Liver (tissue), 9 donors: ENCODE data around the gene IRF9. TPM values are rescaled to one million over a fixed set of nuclear protein-coding genes. Genes with fewer than 3 reads are reported as not detected.

ENCODE experiments used
- DNase-seq: peaks from one replicate; pipeline ENCODE4 v3.0.0-alpha.2; 2017; ENCODE audit warnings: low spot score
- H3K27ac ChIP-seq, 2 donors: one replicate each; pipeline ENCODE4 v1.7.0; 2013; ENCODE audit warnings: inconsistent platforms in 2 of 2, low read length in 2 of 2, control low read depth in 1 of 2, low read depth in 1 of 2, mild to moderate bottlenecking in 1 of 2
- H3K27me3 ChIP-seq, 4 donors: one replicate each; pipeline versions ENCODE4 v1.6.1 to v1.7.0; 2013; ENCODE audit warnings: low read length in 3 of 4, inconsistent platforms in 1 of 4, mild to moderate bottlenecking in 1 of 4, moderate library complexity in 1 of 4; ENCODE audit not compliant: control insufficient read depth in 4 of 4, insufficient read depth in 4 of 4
- H3K36me3 ChIP-seq, 4 donors: one replicate each; pipeline versions ENCODE4 v1.6.1 to v1.7.0; 2013; ENCODE audit warnings: low read length in 3 of 4, mild to moderate bottlenecking in 3 of 4, low read depth in 1 of 4, moderate library complexity in 1 of 4; ENCODE audit not compliant: control insufficient read depth in 4 of 4, insufficient read depth in 3 of 4
- H3K4me1 ChIP-seq, 4 donors: one replicate each; pipeline versions ENCODE4 v1.6.1 to v1.7.0; 2013; ENCODE audit warnings: low read length in 3 of 4, mild to moderate bottlenecking in 3 of 4, moderate library complexity in 1 of 4; ENCODE audit not compliant: control insufficient read depth in 4 of 4, insufficient read depth in 4 of 4
- H3K4me3 ChIP-seq, 3 donors: one replicate each; pipeline versions ENCODE4 v1.6.1 to v1.7.0; 2013; ENCODE audit warnings: low read length in 3 of 3, control low read depth in 1 of 3, low read depth in 1 of 3, mild to moderate bottlenecking in 1 of 3
- H3K9ac ChIP-seq, 2 donors: one replicate each; pipeline ENCODE4 v1.7.0; 2013; ENCODE audit warnings: low read length in 2 of 2, mild to moderate bottlenecking in 2 of 2, moderate library complexity in 2 of 2, control low read depth in 1 of 2, low read depth in 1 of 2
- H3K9me3 ChIP-seq, 4 donors: one replicate each; pipeline versions ENCODE4 v1.6.1 to v1.7.0; 2013; ENCODE audit warnings: low read length in 3 of 4; ENCODE audit not compliant: control insufficient read depth in 4 of 4
- EGR1 ChIP-seq, 2 donors: IDR thresholded peaks; 2 replicates each; pipeline ENCODE4 v1.6.1; 2016 to 2018; ENCODE audit warnings: antibody characterized with exemption in 2 of 2, low read depth in 2 of 2
- FOXA1 ChIP-seq: IDR thresholded peaks from 2 replicates; pipeline ENCODE4 v1.6.1; 2016; ENCODE audit warnings: antibody characterized with exemption
- FOXA2 ChIP-seq: IDR thresholded peaks from 2 replicates; pipeline ENCODE4 v1.6.1; 2016; ENCODE audit warnings: antibody characterized with exemption
- GABPA ChIP-seq, 2 donors: IDR thresholded peaks in 1 of 2; conservative IDR thresholded peaks in 1 of 2; 2 replicates each; pipeline ENCODE4 v1.6.1; 2016; ENCODE audit warnings: antibody characterized with exemption in 2 of 2, mild to moderate bottlenecking in 1 of 2, moderate library complexity in 1 of 2
- HNF4G ChIP-seq: IDR thresholded peaks from 2 replicates; pipeline ENCODE4 v1.6.1; 2016; ENCODE audit warnings: antibody characterized with exemption
- MAX ChIP-seq: IDR thresholded peaks from 2 replicates; pipeline ENCODE4 v1.6.1; 2016; ENCODE audit warnings: antibody characterized with exemption
- NR2F2 ChIP-seq: IDR thresholded peaks from 2 replicates; pipeline ENCODE4 v1.6.1; 2016; ENCODE audit warnings: antibody characterized with exemption
- RAD21 ChIP-seq, 2 donors: IDR thresholded peaks; 2 replicates each; pipeline ENCODE4 v1.6.1; 2016; ENCODE audit warnings: antibody characterized with exemption in 2 of 2, mild to moderate bottlenecking in 2 of 2
- RXRA ChIP-seq, 2 donors: IDR thresholded peaks; 2 replicates each; pipeline ENCODE4 v1.6.1; 2017 to 2018; ENCODE audit warnings: antibody characterized with exemption in 2 of 2, mild to moderate bottlenecking in 1 of 2
- SP1 ChIP-seq: IDR thresholded peaks from 2 replicates; pipeline ENCODE4 v1.6.1; 2018; ENCODE audit warnings: antibody characterized with exemption, mild to moderate bottlenecking
- TAF1 ChIP-seq: conservative IDR thresholded peaks from 2 replicates; pipeline ENCODE4 v1.6.1; 2016; ENCODE audit warnings: antibody characterized with exemption, mild to moderate bottlenecking
- YY1 ChIP-seq: IDR thresholded peaks from 2 replicates; pipeline ENCODE4 v1.6.1; 2016; ENCODE audit warnings: antibody characterized with exemption, mild to moderate bottlenecking
- WGBS: extraction: QIAGEN DNeasy Blood & Tissue Kit; methylation state at CpG from one replicate; pipeline ENCODE4 v1.1.7; 2013; 5-methylcytosine and 5-hydroxymethylcytosine counted together
- polyA plus RNA-seq, 2 donors: library from polyadenylated mRNA; stranded (reverse) in 1 of 2; unstranded in 1 of 2; fragments of 200-250 nt in 1 of 2; fragments of >200 nt in 1 of 2; fragmentation: Nextera tagmentation in 1 of 2; extraction: Ambion mirVana in 1 of 2; gene quantifications; one replicate each; pipeline versions ENCODE4 v1.2.1 to v1.2.3, GENCODE V29; 2013 to 2015
- total RNA-seq, 2 donors: library from RNA; depleted of rRNA; stranded (reverse); fragments of >200 nt; gene quantifications; one replicate each; pipeline ENCODE4 v1.2.3, GENCODE V29; 2014
- TF ChIP-seq, protein P1 (sequence below): IDR thresholded peaks from 2 replicates; pipeline ENCODE4 v1.6.1; 2016; ENCODE audit warnings: antibody characterized with exemption
- TF ChIP-seq, protein P2 (sequence below): IDR thresholded peaks from 2 replicates; pipeline ENCODE4 v1.6.1; 2016; ENCODE audit warnings: antibody characterized with exemption
- TF ChIP-seq, protein P3 (sequence below): fragments of 150-350 bp; IDR thresholded peaks from 2 replicates; pipeline ENCODE4 v1.5.1; 2017; ENCODE audit warnings: improper control_type of control experiment, low read depth, low read length; ENCODE audit not compliant: missing input control
- donor health status: healthy.
- donor health status: healthy.
- donor health status: healthy.
- donor health status: healthy.
- donor health status: healthy.

IRF9 gene
- total and polyA plus RNA-seq, 4 donors = 37.9 to 60.9 (median 51.0) TPM

GRCh38 chr14:24204163-24205146 is 43.4 kb downstream of the IRF9 start (continued):
- TF ChIP-seq, protein P1, sequence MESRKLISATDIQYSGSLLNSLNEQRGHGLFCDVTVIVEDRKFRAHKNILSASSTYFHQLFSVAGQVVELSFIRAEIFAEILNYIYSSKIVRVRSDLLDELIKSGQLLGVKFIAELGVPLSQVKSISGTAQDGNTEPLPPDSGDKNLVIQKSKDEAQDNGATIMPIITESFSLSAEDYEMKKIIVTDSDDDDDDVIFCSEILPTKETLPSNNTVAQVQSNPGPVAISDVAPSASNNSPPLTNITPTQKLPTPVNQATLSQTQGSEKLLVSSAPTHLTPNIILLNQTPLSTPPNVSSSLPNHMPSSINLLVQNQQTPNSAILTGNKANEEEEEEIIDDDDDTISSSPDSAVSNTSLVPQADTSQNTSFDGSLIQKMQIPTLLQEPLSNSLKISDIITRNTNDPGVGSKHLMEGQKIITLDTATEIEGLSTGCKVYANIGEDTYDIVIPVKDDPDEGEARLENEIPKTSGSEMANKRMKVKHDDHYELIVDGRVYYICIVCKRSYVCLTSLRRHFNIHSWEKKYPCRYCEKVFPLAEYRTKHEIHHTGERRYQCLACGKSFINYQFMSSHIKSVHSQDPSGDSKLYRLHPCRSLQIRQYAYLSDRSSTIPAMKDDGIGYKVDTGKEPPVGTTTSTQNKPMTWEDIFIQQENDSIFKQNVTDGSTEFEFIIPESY = no peak
- TF ChIP-seq MAX (no peak), SP1 (no peak), NR2F2 (no peak), FOXA2 (no peak), HNF4G (no peak), EGR1 (IDR thresholded peaks at IDR 0.05; ENCODE audit: low read depth in 2 of 2) (no peak), YY1 (no peak), RAD21 (IDR thresholded peaks at IDR 0.05) (no peak), FOXA1 (no peak), GABPA (IDR thresholded peaks at IDR 0.05 in 1 of 2, conservative IDR thresholded peaks at IDR 0.05 in 1 of 2) (no peak)
- TF ChIP-seq, protein P2, sequence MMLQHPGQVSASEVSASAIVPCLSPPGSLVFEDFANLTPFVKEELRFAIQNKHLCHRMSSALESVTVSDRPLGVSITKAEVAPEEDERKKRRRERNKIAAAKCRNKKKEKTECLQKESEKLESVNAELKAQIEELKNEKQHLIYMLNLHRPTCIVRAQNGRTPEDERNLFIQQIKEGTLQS = no peak

- H3K4me1 ChIP-seq = no peaks in the 10 kb centered on the region
- H3K9ac ChIP-seq = no peak overlapping the region
- TF ChIP-seq GABPA (IDR thresholded peaks at IDR 0.05 in 1 of 2, conservative IDR thresholded peaks at IDR 0.05 in 1 of 2) (no peak), RXRA (IDR thresholded peaks at IDR 0.05) (no peak), HNF4G (no peak), FOXA2 (no peak), TAF1 (no peak), EGR1 (IDR thresholded peaks at IDR 0.05; ENCODE audit: low read depth in 2 of 2) (no peak), FOXA1 (no peak), SP1 (no peak), MAX (no peak), RAD21 (IDR thresholded peaks at IDR 0.05) (no peak), YY1 (no peak)
- TF ChIP-seq, protein P2 = no peak
- TF ChIP-seq, protein P3, sequence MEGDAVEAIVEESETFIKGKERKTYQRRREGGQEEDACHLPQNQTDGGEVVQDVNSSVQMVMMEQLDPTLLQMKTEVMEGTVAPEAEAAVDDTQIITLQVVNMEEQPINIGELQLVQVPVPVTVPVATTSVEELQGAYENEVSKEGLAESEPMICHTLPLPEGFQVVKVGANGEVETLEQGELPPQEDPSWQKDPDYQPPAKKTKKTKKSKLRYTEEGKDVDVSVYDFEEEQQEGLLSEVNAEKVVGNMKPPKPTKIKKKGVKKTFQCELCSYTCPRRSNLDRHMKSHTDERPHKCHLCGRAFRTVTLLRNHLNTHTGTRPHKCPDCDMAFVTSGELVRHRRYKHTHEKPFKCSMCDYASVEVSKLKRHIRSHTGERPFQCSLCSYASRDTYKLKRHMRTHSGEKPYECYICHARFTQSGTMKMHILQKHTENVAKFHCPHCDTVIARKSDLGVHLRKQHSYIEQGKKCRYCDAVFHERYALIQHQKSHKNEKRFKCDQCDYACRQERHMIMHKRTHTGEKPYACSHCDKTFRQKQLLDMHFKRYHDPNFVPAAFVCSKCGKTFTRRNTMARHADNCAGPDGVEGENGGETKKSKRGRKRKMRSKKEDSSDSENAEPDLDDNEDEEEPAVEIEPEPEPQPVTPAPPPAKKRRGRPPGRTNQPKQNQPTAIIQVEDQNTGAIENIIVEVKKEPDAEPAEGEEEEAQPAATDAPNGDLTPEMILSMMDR = no peak
- TF ChIP-seq, protein P1 = no peak
- H3K27me3 ChIP-seq = no peaks in the 10 kb centered on the region
- DNase-seq = no peak
- no peak overlapping the region for H3K27ac ChIP-seq
- H3K9me3 ChIP-seq = no peaks in the 10 kb centered on the region
- peaks cover 12 to 35% (median 23%) of the 10 kb centered on the region in 4 donors for H3K36me3 ChIP-seq
- 98% methylated on average over 11 of the region's 11 CpGs for WGBS
- H3K4me3 ChIP-seq = no peak overlapping the region
Measured at GRCh38 chr14:24206260-24207103, 45.4 kb downstream of the IRF9 start.
